Gastroesophageal sphincter (tissue), 4 donors: ENCODE measurements around the gene KNOP1. TPM values are rescaled to one million over a fixed set of nuclear protein-coding genes. Genes with fewer than 3 reads are reported as not detected.

Experiments
- ATAC-seq: fragments of 150-250 bp; one replicate; pipeline ENCODE4 v1.9.1; 2016; ENCODE audit warnings: mild to moderate bottlenecking, moderate library complexity
- H3K27ac ChIP-seq, 4 donors: fragments of 200-600 bp; sonication (generic) in 3 of 4; 1 replicate in 3 of 4; 2 replicates in 1 of 4; pipeline ENCODE4 v1.5.1; 2016 to 2019
- H3K27me3 ChIP-seq: fragments of 200-600 bp; sonication (generic); one replicate; pipeline ENCODE4 v1.5.1; 2019
- H3K36me3 ChIP-seq, 2 donors: fragments of 200-600 bp; sonication (generic); one replicate each; pipeline ENCODE4 v1.5.1; 2019; ENCODE audit warnings: control low read depth in 1 of 2
- H3K4me1 ChIP-seq, 3 donors: fragments of 200-600 bp; sonication (generic); 1 replicate in 2 of 3; 2 replicates in 1 of 3; pipeline ENCODE4 v1.5.1; 2016 to 2019; ENCODE audit warnings: control low read depth in 2 of 3
- H3K4me3 ChIP-seq, 2 donors: fragments of 200-600 bp; sonication (generic); one replicate each; pipeline ENCODE4 v1.5.1; 2019; ENCODE audit warnings: mild to moderate bottlenecking in 1 of 2, moderate library complexity in 1 of 2
- H3K9me3 ChIP-seq, 3 donors: fragments of 200-600 bp; sonication (generic); one replicate each; pipeline ENCODE4 v1.5.1; 2017 to 2019; ENCODE audit warnings: control low read depth in 2 of 3
- EP300 ChIP-seq: sonication (generic); formaldehyde crosslinking; IDR thresholded peaks from one replicate; pipeline ENCODE4 v1.6.1; 2017; ENCODE audit warnings: antibody characterized with exemption, mild to moderate bottlenecking
- POLR2A ChIP-seq, 2 donors: fragments of 450-650 bp; IDR thresholded peaks; one replicate each; pipeline ENCODE4 v1.6.1; 2017; ENCODE audit warnings: antibody characterized with exemption in 2 of 2, mild to moderate bottlenecking in 2 of 2, moderate library complexity in 1 of 2
- POLR2AphosphoS5 ChIP-seq: sonication (generic); formaldehyde crosslinking; IDR thresholded peaks from one replicate; pipeline ENCODE4 v1.6.1; 2017; ENCODE audit warnings: antibody characterized with exemption
- WGBS, 2 donors: methylation state at CpG; one replicate each; pipeline ENCODE4 v1.1.5; 2018; ENCODE audit warnings: low coverage in 1 of 2; 5-methylcytosine and 5-hydroxymethylcytosine counted together
- total RNA-seq, 4 donors: library from RNA; depleted of rRNA; stranded (reverse); fragments of >200 nt; gene quantifications; one replicate each; pipeline ENCODE4 v1.1.0, GENCODE V29; 2016
- TF ChIP-seq, protein P1 (sequence below), 4 experiments: fragments of 200-600 bp in 2 of 4; fragments of 450-650 bp in 2 of 4; sonication (generic) in 1 of 4; IDR thresholded peaks; one replicate each; pipeline ENCODE4 v1.5.1; 2017 to 2019; ENCODE audit warnings: antibody characterized with exemption in 4 of 4, mild to moderate bottlenecking in 2 of 4, moderate library complexity in 2 of 4

The KNOP1 gene
- total RNA-seq, 4 donors from 2014 or later, result 6.9 to 14.5 (median 11.9) TPM

DNA sequence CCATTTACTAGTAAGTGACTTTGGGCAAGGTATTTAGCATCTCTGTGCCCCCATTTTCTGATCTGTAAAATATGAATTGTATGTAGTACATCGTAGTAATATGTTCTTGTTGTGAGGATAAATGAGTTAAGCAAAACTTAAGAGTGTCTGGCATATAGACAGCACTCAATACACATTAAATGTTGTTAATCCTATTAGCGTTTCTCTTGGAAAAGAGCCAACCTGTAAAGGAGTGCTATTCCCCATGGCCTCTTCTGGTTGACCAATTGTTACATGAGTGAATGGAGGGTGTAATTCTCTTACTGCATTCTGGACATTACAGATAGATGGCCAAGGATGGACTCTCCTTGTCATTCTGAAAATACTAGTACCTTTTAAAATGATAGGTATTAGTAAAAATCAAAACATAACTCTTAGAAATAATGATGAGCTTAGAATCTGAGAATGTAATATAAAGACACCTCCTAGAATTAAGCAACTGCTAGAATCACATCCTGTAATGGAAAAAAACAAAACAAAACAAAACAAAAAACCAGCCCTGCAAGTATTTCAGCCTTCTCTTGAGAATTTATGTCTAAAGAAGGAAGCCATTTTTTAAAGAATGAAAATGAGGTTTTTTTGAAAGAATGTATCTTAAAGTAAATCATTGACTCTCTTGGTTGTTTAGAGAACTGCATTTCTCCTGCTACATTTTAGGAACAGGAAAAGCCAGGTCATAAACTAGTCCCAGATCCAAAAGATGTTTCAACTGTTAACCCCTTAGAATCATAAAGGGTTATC lies 30.6 kb upstream of the KNOP1 start:
- H3K4me3 ChIP-seq, result no peak overlapping the region
- TF ChIP-seq, protein P1, sequence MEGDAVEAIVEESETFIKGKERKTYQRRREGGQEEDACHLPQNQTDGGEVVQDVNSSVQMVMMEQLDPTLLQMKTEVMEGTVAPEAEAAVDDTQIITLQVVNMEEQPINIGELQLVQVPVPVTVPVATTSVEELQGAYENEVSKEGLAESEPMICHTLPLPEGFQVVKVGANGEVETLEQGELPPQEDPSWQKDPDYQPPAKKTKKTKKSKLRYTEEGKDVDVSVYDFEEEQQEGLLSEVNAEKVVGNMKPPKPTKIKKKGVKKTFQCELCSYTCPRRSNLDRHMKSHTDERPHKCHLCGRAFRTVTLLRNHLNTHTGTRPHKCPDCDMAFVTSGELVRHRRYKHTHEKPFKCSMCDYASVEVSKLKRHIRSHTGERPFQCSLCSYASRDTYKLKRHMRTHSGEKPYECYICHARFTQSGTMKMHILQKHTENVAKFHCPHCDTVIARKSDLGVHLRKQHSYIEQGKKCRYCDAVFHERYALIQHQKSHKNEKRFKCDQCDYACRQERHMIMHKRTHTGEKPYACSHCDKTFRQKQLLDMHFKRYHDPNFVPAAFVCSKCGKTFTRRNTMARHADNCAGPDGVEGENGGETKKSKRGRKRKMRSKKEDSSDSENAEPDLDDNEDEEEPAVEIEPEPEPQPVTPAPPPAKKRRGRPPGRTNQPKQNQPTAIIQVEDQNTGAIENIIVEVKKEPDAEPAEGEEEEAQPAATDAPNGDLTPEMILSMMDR (IDR thresholded peaks at IDR 0.05), result no peak
- no peak for TF ChIP-seq EP300
- no peak for TF ChIP-seq POLR2AphosphoS5
- no peak for TF ChIP-seq POLR2A (IDR thresholded peaks at IDR 0.05)
- no peaks in the 10 kb centered on the region for H3K9me3 ChIP-seq
- H3K27ac ChIP-seq, result no peak overlapping the region
- ATAC-seq, result no peak
- no peaks in the 10 kb centered on the region for H3K27me3 ChIP-seq
- H3K36me3 ChIP-seq, result no peaks in the 10 kb centered on the region
- peaks cover 0 to 21% (median 0%) of the 10 kb centered on the region in 3 donors for H3K4me1 ChIP-seq
- 36 to 50% methylated on average over 2 of the region's 2 CpGs for WGBS, 2 donors

DNA sequence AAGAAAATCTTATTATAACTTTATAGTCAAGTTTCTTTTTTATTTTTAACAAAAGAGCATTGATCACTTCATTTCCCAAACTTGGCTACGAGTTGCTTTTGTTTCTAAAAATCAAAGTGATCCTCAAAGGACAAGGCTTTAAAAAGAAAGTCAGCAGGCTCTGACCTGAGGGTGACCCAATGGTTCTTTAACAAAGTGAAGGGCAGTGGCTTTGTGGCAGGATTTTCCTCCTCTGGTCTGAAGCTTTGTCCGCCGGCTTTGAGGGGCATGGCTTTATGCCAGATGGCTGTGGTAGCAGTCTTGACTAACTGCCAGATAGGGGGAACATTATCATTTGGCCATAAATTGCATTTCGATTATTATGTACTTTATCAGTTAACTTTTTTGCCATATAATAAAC lies 28.5 kb upstream of the KNOP1 start:
- Histone ChIP-seq H3K9me3 (no peaks in the 10 kb centered on the region), H3K4me1 (peaks cover 0 to 13% (median 0%) of the 10 kb centered on the region in 3 donors), H3K36me3 (no peaks in the 10 kb centered on the region), H3K4me3 (no peak overlapping the region), H3K27ac (peak overlapping the region in 1 of 4 donors; percentile 4), H3K27me3 (no peaks in the 10 kb centered on the region)
- no peak for ATAC-seq
- WGBS, 2 donors, result 73 to 88% methylated on average over 4 of the region's 4 CpGs
- no peak for TF ChIP-seq POLR2AphosphoS5
- no peak for TF ChIP-seq EP300

DNA sequence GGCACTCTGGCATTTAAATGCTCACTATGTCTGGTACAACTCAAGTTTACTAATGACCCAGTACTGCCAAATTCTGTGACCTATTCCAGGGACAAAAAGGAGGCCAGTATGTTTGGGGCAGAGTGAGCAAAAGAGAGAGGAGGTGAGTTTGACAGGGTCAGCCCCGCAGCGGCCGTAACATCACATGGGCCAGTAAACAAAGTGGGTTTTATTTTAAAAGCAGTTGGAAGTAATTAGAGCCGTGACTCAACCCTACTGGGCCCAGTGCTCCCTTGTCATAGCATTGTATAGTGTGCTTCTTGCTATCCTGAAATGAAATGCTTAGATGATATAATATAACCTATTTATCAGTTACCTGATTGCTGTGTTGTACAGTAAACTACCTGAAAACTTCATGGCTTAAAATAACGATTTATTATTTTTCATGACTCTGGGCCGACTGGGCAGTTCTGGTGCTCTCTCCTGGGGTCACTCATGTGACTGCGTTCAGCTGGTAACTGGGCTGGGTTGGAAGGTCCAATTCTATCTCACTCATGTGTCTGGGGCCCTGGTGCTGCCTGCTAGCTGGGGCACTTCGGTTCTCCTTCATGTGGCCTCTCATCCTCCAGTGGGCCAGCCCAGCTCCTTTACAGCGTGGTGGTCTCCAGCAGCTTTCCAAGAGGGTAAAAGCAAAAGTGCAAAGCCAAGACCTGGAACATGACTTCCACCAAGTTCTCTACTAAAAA lies 27.4 kb upstream of the KNOP1 start:
- H3K4me3 ChIP-seq, result no peak overlapping the region
- H3K36me3 ChIP-seq, result peaks cover 0 to 2% of the 10 kb centered on the region in 2 donors
- TF ChIP-seq POLR2AphosphoS5, result peak; percentile 36
- TF ChIP-seq POLR2A (IDR thresholded peaks at IDR 0.05), result no peak
- H3K27ac ChIP-seq, result no peak overlapping the region
- ATAC-seq, result no peak
- no peaks in the 10 kb centered on the region for H3K9me3 ChIP-seq
- WGBS, 2 donors, result 43 to 50% methylated on average over 7 of the region's 9 CpGs
- peaks cover 0 to 13% (median 0%) of the 10 kb centered on the region in 3 donors for H3K4me1 ChIP-seq
- no peaks in the 10 kb centered on the region for H3K27me3 ChIP-seq

DNA sequence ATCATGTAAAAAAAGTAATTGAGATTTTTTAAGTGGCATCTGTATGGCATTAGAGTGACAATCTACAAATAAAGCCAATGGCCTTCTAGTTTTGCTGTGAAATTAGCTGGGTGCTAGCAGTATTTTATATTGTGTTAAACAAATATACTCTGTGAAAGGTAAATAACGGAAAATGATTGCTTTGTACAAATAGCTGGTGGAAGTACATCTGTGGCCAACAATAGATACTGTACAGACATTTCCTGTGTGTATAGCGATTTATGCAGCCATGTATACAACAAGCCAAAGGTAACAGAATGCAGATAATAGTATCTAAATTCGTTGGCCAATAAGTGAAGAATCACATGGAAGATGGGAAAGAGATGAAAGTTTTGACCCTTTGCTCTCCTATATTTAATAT lies 26.6 kb upstream of the KNOP1 start:
- ATAC-seq, result no peak
- 69 to 73% methylated on average over 3 of the region's 3 CpGs for WGBS, 2 donors
- Histone ChIP-seq H3K4me1 (peaks cover 0 to 13% (median 0%) of the 10 kb centered on the region in 3 donors), H3K27me3 (no peaks in the 10 kb centered on the region), H3K4me3 (no peak overlapping the region), H3K9me3 (no peaks in the 10 kb centered on the region), H3K27ac (no peak overlapping the region), H3K36me3 (peaks cover 0 to 4% of the 10 kb centered on the region in 2 donors)
- no peak for TF ChIP-seq POLR2A (IDR thresholded peaks at IDR 0.05)
- TF ChIP-seq, protein P1 (IDR thresholded peaks at IDR 0.05), result no peak
- no peak for TF ChIP-seq EP300
- TF ChIP-seq POLR2AphosphoS5, result no peak

DNA sequence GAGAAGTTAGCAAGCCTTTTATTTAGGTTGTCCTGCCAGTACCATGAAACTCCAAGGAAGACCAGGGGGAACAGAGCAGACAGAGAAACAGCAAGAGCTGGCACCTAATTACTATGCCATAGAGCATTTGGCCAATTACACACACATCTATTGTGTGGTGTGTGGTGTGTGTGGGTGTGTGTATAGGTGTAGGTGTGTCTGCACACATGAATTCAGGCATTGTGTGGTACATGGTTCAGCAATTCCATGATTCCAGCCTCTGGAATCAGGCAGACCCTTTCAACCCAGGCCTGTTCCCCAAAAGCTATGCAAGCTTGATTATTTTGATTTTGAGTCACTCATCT lies 25.8 kb upstream of the KNOP1 start:
- ATAC-seq, result no peak
- TF ChIP-seq EP300, result no peak
- Histone ChIP-seq H3K27ac (no peak overlapping the region), H3K4me1 (peaks cover 0 to 13% (median 0%) of the 10 kb centered on the region in 3 donors), H3K27me3 (no peaks in the 10 kb centered on the region), H3K9me3 (no peaks in the 10 kb centered on the region), H3K36me3 (peaks cover 0 to 13% of the 10 kb centered on the region in 2 donors), H3K4me3 (no peak overlapping the region)

DNA sequence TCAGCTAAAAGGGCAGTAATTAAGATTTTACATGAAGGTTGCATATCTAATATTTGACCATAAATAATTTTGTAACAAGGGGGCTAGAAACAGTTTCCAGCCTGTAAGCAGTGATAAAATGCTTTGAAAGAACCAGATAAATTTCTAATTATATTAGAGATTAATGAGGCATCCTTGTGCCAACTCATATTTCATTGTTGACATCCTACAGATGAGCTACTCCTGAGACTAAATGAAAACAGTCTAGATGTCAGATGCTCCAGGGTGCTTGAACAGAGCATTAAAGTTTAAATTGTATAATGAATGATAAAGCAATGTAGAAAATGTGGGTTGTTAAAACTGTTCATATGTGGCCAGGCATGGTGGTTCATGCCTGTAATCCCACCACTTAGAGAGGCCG lies 23.3 kb upstream of the KNOP1 start:
- peaks cover 0 to 13% (median 0%) of the 10 kb centered on the region in 3 donors for H3K4me1 ChIP-seq
- no peaks in the 10 kb centered on the region for H3K9me3 ChIP-seq
- no peaks in the 10 kb centered on the region for H3K27me3 ChIP-seq
- H3K27ac ChIP-seq, result no peak overlapping the region
- H3K4me3 ChIP-seq, result no peak overlapping the region
- TF ChIP-seq POLR2A (IDR thresholded peaks at IDR 0.05) (no peak), EP300 (no peak), POLR2AphosphoS5 (no peak)
- TF ChIP-seq, protein P1 (IDR thresholded peaks at IDR 0.05), result no peak
- no peak for ATAC-seq
- H3K36me3 ChIP-seq, result peaks cover 0 to 15% of the 10 kb centered on the region in 2 donors
- 88% methylated on average over 1 of the region's 1 CpG; no CpG with 5 or more reads in 1 of the 2 donors for WGBS, 2 donors
